Stimulated activated CD4-positive, alpha-beta T cell treated with anti-CD3 and anti-CD28 coated beads, Interleukin-1b, Interleukin-23, amount 100 ng/mL, for 4 hours (primary cell): ENCODE results near the gene SVOPL.

Experiments
- DNase-seq, 2 donors: peaks; one replicate each; pipeline ENCODE4 v3.0.0-alpha.2; 2020; ENCODE audit warnings: low read depth in 2 of 2

The SVOPL gene

DNA sequence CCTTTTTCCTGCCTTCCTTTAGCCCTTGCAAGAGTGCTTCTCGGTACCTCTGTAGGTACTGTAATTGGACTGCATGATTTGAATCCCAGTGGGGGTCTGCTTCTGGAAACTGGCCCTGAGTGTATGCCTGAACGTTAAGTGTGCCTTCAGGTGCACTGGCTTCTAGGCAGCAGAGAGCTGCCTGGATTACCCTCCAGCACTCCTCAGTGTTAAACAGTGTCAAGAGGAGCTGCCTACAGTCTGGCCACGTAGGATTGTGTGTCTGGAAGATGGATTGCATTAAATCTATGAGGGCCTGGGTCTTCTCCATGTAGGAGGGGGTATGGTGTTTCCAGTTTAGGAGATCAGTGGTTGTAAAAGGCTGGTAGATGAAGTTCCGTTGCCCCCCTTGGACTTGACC is 137.4 kb downstream of the SVOPL start:
- DNase-seq: no peak

DNA sequence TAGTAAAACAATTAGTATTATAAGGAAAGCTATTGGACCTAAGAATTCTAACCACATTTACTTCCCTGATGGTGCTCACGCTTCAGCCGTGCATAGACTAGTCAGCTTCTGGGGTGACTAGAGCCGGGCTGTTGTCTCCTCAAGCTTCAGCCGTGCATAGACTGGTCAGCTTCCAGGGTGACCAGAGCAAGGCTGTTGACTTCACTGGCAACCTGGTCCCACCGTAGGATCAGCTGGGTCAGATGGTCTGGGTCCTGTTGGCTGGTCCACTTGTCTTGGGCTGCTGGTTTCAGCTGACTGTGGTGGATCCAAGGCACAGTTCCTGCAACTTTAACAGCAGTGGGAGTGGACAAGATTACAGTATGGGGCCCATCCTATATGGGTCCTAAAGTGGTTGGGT is 141.7 kb downstream of the SVOPL start:
- DNase-seq: no peak

DNA sequence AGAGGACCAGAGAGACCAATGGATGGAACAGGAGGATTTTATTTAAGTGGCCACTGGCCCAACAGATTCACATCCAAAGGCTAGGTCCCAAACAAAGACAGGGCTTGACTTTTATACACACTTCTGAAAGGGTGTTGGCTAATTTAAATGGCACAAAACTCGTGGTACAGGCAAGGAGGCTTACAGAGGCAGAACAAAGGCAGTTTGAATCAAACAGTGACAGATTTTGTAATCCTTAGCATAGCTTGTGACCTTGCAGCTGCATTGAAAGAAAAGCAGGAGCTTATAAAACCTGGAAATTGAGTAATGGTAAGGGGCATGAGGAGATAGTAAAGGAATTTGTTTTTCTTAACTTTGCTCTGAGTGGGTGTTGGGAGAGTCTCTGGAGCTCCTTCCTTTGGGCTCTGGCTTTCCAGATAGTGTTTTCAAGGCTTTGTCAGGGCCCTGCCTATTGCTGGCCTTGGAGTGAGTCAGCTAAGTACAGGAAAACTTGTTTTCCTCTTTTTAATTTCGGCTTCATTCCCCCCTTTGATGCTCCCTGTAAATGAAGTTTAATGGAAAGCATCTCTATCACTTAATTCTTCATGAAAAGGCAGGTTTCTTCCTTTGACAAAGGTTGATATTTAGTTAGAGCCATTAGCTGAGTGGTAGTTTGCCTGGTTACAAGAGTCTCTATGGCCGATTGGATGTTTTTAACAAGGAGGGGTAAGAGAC is 144.2 kb downstream of the SVOPL start:
- DNase-seq: no peak

DNA sequence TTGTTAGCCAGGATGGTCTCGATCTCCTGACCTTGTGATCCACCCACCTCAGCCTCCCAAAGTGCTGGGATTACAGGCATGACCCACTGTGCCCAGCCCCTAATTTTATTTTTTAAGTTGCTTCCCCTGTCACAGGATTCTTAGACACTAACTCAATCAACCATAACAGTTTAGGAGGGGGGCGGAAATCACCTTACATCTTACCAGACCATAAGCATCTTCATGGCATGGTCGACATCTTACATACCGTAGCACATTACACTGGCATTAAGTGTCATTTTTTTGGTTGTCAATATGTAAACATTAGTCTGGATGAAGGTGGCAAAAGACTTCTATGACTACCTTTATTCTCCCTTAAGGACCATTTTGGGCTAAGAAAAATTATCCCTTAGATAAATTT is 145.5 kb downstream of the SVOPL start:
- no peak for DNase-seq

DNA sequence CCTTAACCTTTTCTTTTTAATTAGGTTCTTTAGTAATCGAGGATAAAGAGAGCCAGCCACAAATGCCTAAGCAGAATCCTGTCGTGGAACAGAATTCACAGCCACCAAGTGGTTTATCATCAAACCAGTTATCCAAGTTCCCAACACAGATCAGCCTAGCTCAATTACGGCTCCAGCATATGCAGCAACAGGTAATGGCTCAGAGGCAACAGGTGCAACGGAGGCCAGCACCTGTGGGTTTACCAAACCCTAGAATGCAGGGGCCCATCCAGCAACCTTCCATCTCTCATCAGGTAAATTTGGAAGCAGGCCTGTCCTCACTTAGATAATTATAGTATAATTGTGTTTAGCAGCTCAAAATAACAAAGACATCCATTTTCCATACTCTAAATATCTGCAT is 146.5 kb downstream of the SVOPL start:
- DNase-seq: no peak

DNA sequence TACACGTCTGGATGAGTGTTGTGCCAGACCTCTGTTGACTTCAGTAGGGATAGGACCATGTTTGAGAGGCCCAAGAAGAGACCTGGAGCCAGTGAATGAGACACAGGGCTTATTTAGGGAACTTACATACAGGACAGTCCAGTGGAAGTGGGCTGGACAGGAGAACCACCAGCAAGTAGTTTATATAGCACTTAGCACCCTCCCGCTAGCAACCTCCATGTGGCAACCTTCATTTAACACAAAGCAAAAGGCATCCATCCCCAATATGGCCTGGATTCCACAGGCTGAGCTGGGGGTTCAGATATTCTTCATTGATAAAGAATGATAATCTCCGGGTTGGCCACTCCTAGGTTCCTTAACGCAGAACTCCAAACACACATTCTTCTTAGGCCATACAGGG is 147.4 kb downstream of the SVOPL start:
- no peak for DNase-seq

DNA sequence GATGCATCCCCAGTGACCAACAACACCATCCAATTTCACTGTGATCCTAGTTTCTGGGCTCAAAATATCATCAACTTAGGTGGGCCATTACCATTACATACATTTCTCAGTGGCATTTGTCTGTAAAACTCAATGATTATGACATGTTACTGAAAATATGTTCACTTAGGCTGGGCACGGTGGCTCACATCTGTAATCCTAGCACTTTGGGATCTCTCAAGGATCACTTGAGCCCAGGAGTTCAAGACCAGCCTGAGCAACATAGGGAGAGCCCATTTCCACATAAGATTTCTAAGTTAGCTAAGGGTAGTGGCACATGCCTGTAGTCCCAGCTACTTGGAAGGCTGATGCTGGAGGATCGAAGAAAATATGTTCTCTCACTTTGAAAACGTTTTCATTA is 150.1 kb downstream of the SVOPL start:
- DNase-seq: no peak

DNA sequence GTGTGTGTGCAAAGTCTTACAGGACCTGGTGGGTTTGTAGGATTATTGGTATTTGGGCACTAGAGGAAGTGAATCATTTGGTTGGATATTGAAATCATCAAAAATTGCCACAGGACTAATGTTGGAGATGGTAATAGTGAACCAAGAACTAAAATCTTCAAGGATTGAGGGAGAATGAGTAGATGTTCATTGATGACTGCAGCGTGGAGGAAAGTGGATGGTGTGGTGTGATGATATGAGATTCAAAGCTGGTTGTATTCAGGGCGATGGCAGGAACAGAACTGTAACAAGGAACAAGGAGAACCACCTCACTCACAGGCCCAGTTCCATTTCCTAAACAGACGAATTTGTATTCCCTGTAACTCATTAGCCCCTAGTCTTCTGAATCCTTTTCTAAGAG is 150.8 kb downstream of the SVOPL start:
- no peak for DNase-seq

DNA sequence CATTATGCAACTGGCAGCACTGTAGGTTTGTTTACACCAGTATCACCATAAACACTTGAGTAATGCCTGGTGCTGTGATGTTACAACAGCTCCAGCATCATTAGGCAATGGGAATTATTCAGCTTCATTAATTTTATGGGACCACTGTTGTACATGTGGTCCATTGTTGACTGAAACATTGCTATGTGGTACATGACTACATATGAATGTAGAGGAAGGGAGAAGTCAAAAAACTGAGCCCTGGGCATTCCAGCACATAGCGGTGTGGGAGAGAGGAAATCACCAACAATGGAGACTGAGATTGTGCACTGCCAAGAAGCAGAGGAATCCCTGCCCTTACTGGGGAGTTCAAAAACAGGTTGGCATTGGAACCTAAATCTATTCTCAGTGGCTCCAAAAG is 152.1 kb downstream of the SVOPL start:
- no peak for DNase-seq

DNA sequence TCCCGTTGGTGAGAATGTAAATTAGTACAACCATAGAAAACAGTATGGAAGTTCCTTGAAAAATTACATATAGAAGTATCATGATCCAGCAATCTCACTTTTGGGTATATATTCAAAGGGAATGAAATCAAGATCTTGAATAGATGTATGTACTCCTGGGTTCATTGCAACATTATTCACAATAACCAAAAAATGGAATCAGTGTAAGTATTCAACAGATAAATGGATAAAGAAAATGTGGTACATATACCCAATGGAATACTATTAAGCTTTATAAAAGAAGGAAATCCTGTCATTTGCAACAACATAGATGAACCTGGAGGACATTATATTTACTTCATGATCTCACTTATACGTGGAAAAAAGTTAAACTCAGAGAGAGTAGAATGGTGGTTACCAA is 154.3 kb downstream of the SVOPL start:
- DNase-seq: no peak

DNA sequence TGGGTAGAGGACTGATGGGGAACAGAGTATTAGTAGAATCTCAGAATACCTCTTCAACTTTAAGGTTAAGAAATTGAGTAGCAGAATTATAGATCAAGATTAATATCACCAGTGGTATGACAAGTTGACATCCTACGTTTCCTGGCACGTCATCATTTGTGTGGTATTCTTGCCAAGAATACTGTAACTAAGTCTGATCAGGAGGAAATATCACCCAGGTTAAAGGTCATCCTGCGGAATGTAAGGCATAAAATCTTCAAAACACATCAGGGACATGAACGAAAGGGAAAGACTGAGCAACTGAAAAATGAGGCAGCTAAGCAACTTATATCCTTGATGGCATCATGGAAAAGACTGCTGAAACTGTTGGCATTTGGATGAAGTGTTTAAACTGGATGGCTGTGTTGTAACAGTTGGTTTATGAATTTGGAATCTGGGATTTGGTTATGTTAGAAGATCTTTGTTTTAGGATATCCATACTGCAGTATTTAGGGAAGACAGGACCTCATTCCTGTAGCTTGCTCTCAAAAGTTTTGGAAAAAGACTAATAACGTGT is 155.0 kb downstream of the SVOPL start:
- no peak for DNase-seq

DNA sequence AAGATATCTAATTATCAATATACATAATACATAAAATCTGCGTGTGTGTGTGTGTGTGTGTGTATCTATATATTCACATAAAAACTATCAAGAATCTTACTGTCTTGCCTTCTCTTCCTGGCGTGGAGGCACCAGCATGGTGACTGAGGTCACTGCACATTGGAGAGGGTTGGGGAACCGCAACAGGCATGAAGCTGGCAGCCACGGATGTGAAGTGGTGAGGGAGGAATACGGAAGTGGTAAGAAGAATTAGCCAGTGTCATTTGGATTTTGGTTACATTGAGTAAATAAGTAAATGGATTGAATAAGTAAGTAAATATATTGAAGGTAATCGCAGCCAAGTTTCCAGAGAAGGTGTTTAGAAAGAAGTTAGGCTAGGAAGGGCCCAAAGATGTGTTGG is 156.0 kb downstream of the SVOPL start:
- DNase-seq: no peak
